HAP-1 (cell line): Measurements from ENCODE around the gene VEPH1.

Experiments used
- DNase-seq, 2 experiments: peaks; one replicate each; pipeline ENCODE4 v3.0.0-alpha.2; 2016 to 2020; ENCODE audit warnings: low spot score in 2 of 2
- H3K27me3 ChIP-seq: fragments of 250-450 bp; sonication (Bioruptor Pico); 2 replicates; pipeline ENCODE4 v1.5.1; 2020; ENCODE audit warnings: low read depth, mild to moderate bottlenecking, moderate library complexity
- H3K36me3 ChIP-seq: fragments of 250-450 bp; sonication (Bioruptor Pico); replicated peaks from 2 replicates; pipeline ENCODE4 v1.5.1; 2020; ENCODE audit warnings: mild to moderate bottlenecking
- H3K4me1 ChIP-seq: fragments of 250-450 bp; sonication (Bioruptor Pico); 2 replicates; pipeline ENCODE4 v1.5.1; 2020; ENCODE audit warnings: mild to moderate bottlenecking
- H3K4me3 ChIP-seq: fragments of 250-450 bp; sonication (Bioruptor Pico); 2 replicates; pipeline ENCODE4 v1.5.1; 2020; ENCODE audit warnings: mild to moderate bottlenecking, moderate library complexity
- H3K9me3 ChIP-seq: fragments of 250-450 bp; sonication (Bioruptor Pico); 2 replicates; pipeline ENCODE4 v1.5.1; 2020; ENCODE audit warnings: mild to moderate bottlenecking, moderate library complexity
- in situ Hi-C: fragments of 300-500 bp; cut with MboI; formaldehyde crosslinking; loops from 3 replicates; pipeline ENCODE4 v1.14.3; 2020; ENCODE audit warnings: low sequenced_read_pairs, inconsistent platforms, mixed read lengths

The VEPH1 gene

DNA sequence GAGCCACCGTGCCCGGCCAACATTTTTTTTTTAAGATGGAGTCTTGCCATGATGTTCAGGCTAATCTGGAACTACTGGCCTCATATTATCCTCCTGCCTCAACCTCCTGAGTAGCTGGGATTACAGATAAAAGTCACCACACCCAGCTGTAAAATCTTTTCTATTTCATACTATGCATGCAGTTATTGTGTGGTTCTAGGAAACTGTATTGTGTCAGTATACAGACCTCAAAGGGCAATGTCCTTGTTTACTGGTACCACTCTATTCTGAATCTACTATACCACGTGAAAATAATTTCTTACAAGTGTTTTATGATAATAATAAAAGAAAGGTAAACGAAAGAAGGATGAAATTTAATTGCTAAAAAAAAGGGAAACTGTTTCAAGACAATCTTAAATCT lies 190.0 kb downstream of the VEPH1 start:
- Histone ChIP-seq H3K27me3 (peaks cover 20% of the 10 kb centered on the region), H3K4me3 (no peak overlapping the region), H3K4me1 (no peaks in the 10 kb centered on the region; the same call in 1 of the 2 replicates), H3K9me3 (no peaks in the 10 kb centered on the region), H3K36me3 (no peaks in the 10 kb centered on the region)
- in situ Hi-C loops, result no loop called here
- DNase-seq, result no peak

DNA sequence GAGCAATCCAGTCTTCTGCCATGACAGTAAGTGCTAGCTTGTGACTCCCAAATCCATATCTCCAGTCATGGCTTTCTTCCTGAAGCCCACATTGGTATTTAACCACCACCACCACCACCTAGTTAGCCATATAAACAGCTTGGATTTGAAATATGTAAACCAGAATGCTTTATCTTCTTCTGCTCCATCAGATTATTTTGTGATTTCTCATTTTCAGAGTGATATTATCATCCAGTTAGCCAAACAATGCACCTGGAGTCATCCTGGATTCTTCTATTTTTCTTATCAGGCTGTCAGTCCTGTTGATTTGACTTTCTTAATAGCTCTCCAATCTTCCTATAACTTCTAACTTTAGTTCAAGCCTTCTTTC lies 190.9 kb downstream of the VEPH1 start:
- Histone ChIP-seq H3K9me3 (no peaks in the 10 kb centered on the region), H3K4me3 (no peak overlapping the region), H3K27me3 (peaks cover 24% of the 10 kb centered on the region), H3K4me1 (no peaks in the 10 kb centered on the region; the same call in 1 of the 2 replicates), H3K36me3 (no peaks in the 10 kb centered on the region)
- in situ Hi-C loops, result no loop called here
- no peak for DNase-seq

DNA sequence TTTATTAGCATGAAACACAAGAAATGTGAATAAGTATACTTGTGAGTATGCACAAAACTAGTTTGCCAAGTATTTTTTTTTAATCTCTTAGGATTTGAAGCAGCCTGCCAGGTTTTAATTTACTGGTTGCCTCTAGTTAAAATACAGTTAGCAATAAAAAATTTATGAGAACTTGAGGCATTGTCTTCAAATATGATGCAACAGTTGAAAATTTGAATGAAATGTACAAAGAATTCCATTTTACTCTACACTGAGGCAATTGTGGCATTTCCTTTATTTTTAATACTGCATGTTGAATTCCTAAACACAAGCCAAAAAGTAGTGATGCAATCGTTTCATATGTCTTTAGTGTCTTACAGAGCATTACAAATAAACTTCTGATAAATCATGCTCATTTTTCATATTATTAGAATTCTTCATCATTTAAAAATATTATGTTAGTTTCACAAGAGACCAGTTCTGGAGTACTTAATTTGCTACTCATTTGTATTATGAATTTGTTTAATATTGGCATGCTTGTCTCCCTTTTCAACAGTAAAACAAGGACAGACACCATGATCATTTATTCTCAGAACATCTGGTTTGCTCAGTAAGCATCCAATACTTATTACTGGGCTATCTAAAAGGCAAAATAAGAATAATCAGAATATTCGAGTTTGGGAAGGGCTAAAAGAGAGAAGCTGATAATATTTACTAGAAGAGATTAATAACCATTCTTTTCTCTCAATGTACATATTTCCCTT lies 191.4 kb downstream of the VEPH1 start:
- in situ Hi-C loops, result no loop called here
- Histone ChIP-seq H3K27me3 (peaks cover 24% of the 10 kb centered on the region), H3K4me3 (no peak overlapping the region), H3K9me3 (no peaks in the 10 kb centered on the region), H3K36me3 (no peaks in the 10 kb centered on the region), H3K4me1 (no peaks in the 10 kb centered on the region; the same call in 1 of the 2 replicates)
- no peak for DNase-seq

DNA sequence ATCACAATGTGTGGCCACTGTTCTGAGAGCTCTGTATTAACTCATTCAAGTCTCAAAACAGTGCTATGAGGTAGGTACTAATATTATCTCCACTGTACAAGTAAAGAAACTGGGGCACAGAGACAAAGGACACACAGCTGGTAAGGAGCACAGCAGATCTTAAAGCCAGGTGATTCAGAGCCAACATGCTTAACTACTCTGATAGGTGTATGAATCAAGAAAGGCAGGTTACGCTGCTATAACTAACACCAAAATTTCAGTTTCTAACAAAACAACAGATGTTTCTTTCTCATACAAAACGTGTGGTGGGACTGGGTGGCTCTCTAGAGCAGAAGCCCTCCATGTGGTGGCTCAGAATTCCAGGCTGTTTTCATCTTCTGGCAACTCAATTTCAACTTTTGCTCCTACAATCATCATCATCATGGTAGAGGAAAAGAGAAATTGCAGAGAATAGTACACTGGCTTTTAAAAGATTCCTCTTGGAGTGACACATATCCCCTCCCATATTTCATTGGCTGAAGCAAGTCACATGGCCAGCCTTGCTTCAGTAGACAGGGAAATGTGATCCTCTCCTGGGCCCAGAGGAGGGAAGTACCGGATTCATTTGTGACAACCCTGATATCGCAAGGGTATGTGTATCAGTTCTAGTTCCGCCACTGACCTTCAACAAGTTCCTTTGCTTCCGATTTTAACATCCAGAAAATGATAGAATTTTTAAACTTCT lies 192.7 kb downstream of the VEPH1 start:
- in situ Hi-C loops, result no loop called here
- H3K4me3 ChIP-seq, result no peak overlapping the region
- H3K27me3 ChIP-seq, result peaks cover 20% of the 10 kb centered on the region
- DNase-seq, result no peak
- H3K9me3 ChIP-seq, result no peaks in the 10 kb centered on the region
- H3K4me1 ChIP-seq, result no peaks in the 10 kb centered on the region; the same call in 1 of the 2 replicates
- no peaks in the 10 kb centered on the region for H3K36me3 ChIP-seq

DNA sequence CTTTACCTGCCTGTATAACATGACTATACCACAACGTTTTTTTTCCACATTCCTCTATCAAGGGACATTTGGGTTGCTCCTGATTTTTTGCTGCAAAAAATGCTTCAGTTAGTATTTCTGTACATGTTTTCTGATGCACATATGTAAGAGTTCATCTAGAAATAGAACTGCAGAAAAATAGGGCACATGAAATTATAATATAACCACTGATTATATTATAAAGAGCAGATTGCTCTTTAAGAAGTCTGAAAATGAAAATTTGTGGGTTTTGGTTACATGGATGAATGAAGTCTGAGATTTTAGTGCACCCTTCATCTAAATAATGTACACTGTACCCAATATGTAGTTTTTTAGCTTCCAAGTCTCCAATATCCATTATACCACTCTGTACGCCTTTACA lies 196.7 kb downstream of the VEPH1 start:
- no peak overlapping the region for H3K4me3 ChIP-seq
- no peaks in the 10 kb centered on the region for H3K4me1 ChIP-seq
- DNase-seq, result no peak
- H3K27me3 ChIP-seq, result peaks cover 15% of the 10 kb centered on the region
- no peaks in the 10 kb centered on the region for H3K36me3 ChIP-seq
- in situ Hi-C loops, result no loop called here
- H3K9me3 ChIP-seq, result no peaks in the 10 kb centered on the region

DNA sequence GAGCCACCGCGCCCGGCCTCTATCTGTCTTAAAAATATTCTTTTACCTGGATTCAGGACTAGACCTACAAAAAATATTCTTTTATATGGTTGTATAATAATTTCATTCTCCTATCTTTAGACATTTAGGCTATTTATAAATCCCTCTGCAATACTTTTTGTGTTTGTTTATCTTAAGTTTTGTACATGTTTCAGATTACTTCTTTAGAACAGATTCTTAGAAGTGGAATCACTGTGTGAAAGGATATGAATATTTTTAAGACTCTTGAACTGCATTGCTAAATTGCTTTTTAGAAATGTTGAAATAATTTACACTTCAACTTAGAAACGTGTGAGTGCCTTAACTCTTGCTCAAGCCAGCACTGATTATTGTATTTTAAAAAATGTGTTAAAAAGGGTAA lies 197.8 kb downstream of the VEPH1 start:
- Histone ChIP-seq H3K27me3 (peaks cover 15% of the 10 kb centered on the region), H3K9me3 (no peaks in the 10 kb centered on the region), H3K36me3 (no peaks in the 10 kb centered on the region), H3K4me1 (no peaks in the 10 kb centered on the region), H3K4me3 (no peak overlapping the region)
- DNase-seq, result no peak
- in situ Hi-C loops, result no loop called here

DNA sequence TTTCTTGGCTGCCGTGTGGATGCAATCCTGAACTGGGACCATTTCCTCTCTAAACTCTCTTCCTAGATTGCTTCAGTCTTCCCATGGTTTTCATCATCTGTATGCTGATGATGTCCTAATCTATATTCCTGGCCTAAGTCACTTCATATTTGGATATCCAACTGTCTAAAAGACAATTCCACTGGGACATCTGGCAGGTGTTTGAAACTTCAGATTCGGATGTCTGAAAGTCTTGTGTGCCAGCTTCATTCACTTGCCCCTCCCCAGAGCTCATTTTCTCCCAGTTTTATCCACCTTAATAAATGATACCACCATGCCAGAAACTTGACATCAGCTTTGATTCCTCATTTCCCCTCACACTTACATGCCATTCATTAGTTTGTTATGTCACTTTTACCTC lies 201.5 kb downstream of the VEPH1 start:
- Histone ChIP-seq H3K27me3 (peaks cover 2% of the 10 kb centered on the region; the same call in 1 of the 2 replicates), H3K9me3 (no peaks in the 10 kb centered on the region), H3K4me3 (no peak overlapping the region), H3K36me3 (no peaks in the 10 kb centered on the region), H3K4me1 (no peaks in the 10 kb centered on the region)
- in situ Hi-C loops, result no loop called here
- no peak for DNase-seq

DNA sequence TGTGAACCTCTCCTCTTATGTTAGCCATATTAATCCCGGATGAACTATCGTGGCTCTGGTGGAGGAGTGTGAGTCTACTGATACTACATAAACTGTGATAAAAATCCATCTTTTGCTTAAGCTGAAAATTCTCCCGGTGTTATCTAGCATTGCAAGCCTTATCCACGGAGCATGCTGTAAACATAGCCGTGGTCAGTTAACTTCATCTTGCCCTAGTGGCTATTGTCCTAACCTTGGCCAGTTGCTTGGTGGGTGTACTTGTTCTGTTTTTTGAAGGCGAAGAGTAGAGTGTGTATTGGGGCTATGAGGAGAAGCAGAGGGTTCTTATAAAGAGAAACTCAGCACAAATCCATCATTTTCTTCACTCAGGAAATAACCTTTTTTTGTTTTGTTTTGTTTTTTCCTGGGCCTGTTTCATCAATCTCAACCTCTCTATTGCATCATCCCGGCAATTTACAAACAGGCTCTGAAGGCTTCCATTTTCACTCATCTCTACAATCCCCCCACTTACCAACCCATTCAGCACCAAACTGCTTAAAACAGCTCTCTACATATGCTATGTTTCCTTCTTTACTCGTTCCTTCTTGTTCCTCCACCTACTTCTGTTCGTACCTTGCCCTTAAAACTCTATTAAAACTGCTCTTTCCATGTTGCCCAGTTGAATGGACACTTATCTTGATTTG lies 202.1 kb downstream of the VEPH1 start:
- in situ Hi-C loops, result no loop called here
- H3K4me1 ChIP-seq, result no peaks in the 10 kb centered on the region
- 0 out of 2 replicates have a peak, but pooled peaks cover 3% of the 10 kb centered on the region for H3K27me3 ChIP-seq
- H3K36me3 ChIP-seq, result no peaks in the 10 kb centered on the region
- no peak for DNase-seq
- H3K9me3 ChIP-seq, result no peaks in the 10 kb centered on the region
- H3K4me3 ChIP-seq, result no peak overlapping the region

DNA sequence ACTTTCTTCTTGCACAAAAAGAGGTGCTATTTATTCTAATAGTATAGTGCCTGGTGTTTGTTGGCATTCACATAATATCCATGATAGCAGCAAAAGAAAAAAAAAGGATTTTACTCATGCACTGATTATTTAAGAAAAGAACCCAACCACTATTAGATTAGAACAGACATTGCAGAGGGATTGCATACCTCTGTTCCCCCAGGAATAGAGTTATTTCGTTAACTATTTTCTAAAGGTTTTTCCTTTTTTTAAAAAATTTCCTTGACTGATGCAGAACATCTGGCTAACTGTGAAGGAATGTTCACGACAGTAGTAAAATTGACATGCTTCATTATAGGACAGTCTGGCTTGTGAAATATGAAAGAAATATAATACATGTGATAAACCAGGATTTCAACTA lies 203.1 kb downstream of the VEPH1 start:
- Histone ChIP-seq H3K27me3 (0 out of 2 replicates have a peak, but pooled peaks cover 3% of the 10 kb centered on the region), H3K4me1 (no peaks in the 10 kb centered on the region), H3K9me3 (no peaks in the 10 kb centered on the region), H3K36me3 (no peaks in the 10 kb centered on the region), H3K4me3 (no peak overlapping the region)
- no peak for DNase-seq
- in situ Hi-C loops, result no loop called here

DNA sequence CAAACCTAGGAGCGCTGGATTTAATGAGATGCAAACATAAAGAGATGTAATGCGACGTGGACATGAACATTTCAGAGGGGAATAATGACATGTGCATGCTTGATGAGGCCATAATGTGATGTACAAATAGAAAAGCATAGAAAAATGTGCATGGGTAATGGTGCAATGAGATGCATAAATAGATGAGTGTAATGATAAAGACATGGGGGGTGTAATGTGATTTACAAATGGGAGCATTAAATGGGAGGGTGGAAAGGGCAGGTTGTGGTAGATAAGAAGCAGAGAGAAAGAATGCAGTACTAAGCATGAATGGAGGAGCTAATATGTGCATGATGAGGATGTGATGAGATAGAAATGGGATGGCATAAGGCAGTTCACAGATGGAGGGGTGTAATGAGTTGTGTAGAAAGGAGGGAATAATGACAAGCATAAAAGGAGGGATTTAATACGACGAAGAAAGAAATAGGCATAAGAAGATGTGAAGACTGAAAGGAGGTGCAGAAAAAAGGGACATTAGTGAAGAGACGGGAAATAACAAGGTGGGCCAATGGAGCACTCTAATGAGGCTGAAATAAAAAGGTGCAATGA lies 205.8 kb downstream of the VEPH1 start:
- in situ Hi-C loops, result no loop called here
- Histone ChIP-seq H3K4me3 (no peak overlapping the region), H3K27me3 (0 out of 2 replicates have a peak, but pooled peaks cover 3% of the 10 kb centered on the region), H3K4me1 (no peaks in the 10 kb centered on the region), H3K36me3 (no peaks in the 10 kb centered on the region), H3K9me3 (no peaks in the 10 kb centered on the region)
- DNase-seq, result no peak

DNA sequence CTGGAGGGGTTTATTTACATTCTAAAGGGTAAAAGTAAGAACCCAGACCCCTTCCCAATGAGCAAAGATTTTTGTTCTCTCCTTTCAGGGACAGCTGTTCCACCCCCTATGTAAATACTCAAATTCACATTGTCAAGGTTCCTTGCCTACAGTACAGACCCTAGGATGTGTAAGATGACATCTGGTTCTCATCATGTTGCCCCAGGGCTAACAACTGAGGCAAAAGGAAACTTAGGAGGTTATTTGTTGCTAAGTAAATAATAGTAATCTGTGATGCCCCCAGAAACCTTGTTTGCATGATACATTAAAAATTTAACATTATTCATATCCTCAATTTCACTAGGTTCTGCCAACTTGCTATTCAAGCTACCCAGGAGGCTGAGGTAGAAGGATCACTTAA lies 208.3 kb downstream of the VEPH1 start:
- in situ Hi-C loops, result no loop called here
- no peaks in the 10 kb centered on the region for H3K9me3 ChIP-seq
- no peak overlapping the region for H3K4me3 ChIP-seq
- no peak for DNase-seq
- no peaks in the 10 kb centered on the region for H3K4me1 ChIP-seq
- H3K36me3 ChIP-seq, result no peaks in the 10 kb centered on the region
- 0 out of 2 replicates have a peak, but pooled peaks cover 3% of the 10 kb centered on the region for H3K27me3 ChIP-seq

DNA sequence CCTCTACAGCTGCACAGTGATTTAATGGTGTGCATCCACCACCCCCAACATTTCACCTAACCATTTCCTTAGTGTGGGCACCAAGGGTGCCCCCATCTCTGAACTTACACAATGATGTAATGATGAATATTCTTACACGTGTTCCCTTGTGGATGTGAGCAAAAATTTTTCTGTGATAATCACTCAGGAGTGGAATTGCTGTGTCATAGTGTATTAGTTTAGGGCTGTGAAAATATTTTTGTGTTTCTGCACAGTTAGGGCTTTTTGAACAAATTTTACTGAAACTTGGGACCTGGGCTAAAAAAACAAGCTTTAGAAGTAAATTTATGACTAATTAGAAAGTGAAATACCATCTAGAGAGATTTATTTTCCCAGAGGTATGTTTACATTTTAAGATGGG lies 208.7 kb downstream of the VEPH1 start:
- in situ Hi-C loops, result no loop called here
- no peaks in the 10 kb centered on the region for H3K4me1 ChIP-seq
- DNase-seq, result no peak

DNA sequence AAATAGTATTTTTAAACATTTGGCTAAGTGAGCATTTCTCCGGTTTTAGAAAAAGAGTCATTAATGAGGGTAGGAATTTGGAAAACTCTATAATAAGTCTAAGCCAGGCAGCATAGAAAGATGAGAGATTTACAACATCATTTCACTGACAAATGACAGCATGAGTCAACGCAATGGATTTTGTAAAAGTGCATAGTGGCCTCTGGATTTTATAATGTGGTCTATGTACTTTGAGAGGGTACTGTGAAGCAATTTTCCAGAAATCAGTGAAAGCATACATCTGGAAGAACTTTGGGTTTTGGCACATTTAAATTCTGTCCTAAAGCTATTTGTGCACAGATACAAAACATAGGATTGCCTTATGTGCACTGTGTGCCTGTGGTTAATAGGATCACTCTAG lies 212.4 kb downstream of the VEPH1 start:
- Histone ChIP-seq H3K36me3 (no peaks in the 10 kb centered on the region), H3K27me3 (no peaks in the 10 kb centered on the region), H3K4me1 (no peaks in the 10 kb centered on the region), H3K9me3 (no peaks in the 10 kb centered on the region), H3K4me3 (no peak overlapping the region)
- DNase-seq, result no peak
- in situ Hi-C loops, result no loop called here

More for the DNA sequence above, 208.7 kb downstream of the VEPH1 start:
- Histone ChIP-seq H3K9me3 (no peaks in the 10 kb centered on the region), H3K27me3 (0 out of 2 replicates have a peak, but pooled peaks cover 3% of the 10 kb centered on the region), H3K4me3 (no peak overlapping the region), H3K36me3 (no peaks in the 10 kb centered on the region)
